GM19193 (cell line): ENCODE data around the gene ADAMTS2.

ENCODE experiments used
- POLR2A ChIP-seq: IDR thresholded peaks from 4 replicates; pipeline ENCODE4 v1.6.1; 2011; ENCODE audit not compliant: insufficient read depth, insufficient read length; ENCODE audit errors: extremely low read depth

Gene ADAMTS2

DNA sequence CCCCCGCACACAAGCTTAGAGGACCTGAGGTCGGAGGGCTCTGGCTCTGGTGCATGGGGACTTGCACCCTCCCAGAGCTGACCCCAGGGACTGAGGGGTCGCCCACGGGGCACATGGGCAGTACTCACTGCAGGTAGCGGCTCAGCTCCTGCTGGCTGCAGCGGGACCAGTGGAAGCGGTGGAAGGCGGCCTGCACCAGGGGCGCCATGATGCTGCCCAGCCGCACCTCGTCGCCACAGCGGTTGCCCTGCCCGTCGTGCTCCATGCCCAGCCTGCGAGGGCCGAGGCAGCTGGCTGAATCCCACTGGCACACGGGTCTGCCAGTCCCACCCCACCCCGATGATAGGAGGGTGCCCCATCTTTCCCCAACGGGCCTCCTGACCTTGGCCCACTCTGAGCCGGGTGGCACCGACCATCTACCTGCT lies 191.3 kb downstream of the ADAMTS2 start:
- TF ChIP-seq POLR2A: no peak

DNA sequence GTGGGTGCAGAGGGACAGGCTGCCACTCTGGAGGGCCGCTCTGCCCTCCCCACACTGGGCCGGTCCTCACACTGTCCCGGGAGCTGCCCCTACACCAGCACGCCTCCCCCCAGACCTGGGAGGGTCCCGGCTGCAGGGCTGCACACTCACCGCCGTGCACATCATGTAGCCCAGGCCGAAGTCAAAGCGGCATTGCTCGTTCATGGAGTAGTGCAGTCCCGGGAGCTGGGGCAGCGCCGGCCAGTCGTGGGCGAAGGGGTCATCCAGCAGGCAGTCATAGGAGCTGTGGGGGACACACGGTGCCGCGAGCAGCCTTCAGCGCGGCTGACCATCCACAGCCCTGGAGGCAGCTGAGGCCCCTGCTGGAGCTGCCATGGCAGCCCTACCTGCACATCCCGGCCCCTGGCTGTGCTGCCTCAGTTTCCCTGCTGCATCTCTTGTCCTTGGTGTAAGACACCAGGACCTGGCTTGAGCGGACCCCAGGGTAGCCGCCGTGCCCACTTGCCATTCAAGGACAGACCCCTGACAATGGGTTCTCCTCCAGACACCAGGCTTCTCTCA lies 191.8 kb downstream of the ADAMTS2 start:
- no peak for TF ChIP-seq POLR2A

DNA sequence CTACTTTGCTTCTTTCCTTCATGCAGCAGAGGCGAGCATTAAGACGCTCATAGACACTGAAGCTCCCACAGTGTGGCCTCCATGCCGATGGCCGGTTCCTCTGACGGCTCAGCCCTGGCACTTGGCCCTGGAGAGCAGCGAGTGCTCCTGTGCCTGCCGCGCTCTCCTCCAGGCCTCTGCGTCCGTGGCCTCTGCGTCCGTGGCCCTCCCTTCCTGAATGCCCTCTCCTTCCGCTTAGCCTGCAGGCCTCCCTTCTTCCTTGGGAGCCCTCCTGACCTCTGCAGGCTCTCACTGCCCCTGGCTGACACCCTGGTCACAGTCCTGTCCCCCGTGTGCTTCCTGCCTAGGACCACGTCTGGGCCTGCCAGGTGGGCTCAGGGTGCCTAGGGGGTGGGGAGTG lies 192.3 kb downstream of the ADAMTS2 start:
- no peak for TF ChIP-seq POLR2A

DNA sequence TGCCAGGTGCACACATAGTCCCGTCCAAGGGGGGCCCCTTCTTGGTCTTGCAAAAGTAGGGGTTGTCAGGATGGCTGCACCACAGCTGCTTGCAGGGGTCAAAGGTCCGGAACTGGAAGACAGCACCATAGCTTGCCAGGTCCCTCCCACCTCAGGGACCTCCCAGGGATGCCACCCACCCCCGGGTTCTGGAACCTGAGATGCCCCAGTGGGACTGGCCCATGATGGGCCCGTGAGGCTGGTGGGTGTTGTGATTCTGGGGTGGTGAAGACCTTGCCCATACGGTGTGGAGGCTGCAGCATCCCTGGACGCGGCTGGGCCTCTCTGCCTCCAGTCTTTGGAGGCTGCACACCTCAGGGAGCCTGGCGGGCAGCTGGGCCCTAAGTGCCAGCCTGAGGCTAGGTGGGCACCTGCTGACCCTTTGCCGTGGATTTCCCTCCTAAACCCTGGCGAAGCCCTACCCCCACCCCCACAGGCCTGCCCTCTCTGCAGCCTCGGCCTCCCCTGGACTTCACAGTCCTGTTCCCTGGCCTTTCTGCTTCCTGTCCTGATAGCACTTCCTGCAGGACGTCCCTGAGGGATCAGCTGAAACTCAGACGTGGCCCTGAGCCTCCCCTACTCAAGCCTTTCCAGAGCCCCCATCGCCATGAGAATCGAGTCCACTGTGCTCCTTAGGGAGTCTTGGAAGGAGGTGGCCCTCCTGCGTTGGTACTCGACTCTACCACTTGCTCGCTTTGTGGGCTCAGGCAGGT lies 192.9 kb downstream of the ADAMTS2 start:
- TF ChIP-seq POLR2A: no peak

DNA sequence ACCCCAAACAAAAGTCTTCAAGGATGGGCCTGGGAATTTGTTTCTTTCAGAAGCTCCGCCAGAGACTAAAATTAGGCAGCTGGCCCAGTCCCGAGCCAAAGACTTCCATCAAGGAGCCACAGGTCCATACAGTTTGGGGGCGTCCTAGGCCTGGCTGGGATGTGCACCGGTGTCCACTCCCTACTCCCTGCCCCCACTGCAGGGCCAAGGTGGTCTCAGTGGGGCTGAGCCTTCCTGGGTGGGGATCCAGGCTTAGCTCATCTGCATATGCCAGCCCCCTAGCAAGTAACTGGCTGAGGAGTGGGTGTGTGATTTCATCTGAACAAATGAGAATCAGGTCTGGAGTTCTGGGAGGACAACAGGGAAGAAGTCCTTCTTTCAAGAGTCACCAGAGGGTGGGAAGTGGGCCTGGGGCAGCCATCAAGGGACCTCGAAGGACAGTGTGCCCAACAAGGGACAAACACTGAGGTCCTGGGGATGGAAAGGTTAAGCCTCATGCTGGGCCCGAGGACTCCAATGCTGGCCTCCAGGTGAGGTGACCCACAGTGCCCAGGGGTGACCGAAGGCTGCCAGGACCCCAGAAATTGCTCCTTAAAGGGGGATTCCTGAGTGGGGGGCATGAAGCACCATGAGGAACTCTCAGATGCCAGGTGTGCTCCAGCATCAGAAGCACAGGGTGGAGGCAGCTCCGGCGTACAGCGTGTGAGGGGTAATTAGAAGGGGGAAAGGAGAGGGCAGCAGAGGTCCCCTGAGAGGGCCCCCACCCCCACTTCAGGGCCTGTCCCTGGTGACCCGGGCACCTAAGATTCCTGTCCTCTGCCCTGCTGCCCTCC lies 193.8 kb downstream of the ADAMTS2 start:
- no peak for TF ChIP-seq POLR2A

DNA sequence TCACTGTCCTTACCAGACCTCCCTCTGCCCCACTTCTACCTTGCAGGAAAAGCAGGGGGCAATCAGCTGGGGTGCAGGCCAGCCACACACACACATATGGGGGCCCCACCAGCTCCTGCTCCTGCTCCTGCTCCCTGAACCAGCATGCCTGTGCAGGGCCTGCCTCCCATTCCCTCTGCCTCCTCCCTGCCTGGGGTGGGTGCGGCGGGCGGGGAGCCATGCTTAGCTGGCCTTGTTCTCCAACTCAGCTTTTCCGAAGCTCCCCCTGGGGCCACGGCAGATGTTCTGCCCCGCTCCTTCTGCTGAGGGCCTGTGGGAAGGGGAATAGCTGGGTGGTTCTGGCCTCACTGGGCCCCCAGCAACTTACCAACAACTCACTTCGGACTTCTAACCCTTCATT lies 195.2 kb downstream of the ADAMTS2 start:
- no peak for TF ChIP-seq POLR2A

DNA sequence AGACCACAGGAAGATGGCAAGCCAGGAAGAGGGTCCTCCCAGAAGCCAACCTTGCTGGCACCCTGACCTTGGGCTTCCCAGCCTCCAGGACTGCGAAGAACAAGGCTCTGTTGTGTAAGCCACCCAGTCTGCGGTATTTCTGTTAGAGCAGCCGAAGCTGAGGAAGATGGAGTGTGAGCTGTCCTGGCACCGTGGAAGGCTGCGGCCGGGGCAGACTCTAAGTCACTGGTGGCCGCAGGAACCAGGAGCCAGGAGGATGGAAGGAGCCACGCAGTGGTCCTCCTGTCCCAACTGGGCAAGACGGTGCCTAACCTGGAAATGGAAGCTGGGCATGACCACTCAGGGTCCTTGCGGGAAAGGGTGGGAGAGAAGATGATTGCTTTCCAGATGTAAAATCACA lies 196.0 kb downstream of the ADAMTS2 start:
- no peak for TF ChIP-seq POLR2A

DNA sequence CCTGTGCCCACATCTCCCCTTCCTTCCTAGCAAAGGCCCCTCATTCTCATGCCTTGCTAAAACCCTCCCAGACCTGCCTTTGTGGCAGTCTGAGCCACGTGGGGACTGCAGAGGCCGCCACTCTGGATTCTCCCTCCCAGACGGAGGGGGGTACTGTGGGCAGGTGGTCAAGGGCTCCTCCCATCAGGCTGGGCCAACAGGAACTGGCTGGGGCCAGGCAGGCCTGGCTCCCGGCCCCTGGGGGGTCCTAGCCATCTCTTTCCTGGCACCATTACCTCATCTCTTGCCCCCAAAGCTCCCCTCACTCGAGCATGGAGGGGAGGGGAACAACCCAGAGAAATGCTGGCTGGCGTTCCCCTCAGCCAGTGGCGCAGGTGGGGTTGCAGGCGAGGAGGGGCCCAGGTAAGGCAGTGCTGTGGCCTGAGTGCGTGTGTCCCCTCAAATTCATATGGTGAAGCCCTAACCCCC lies 196.5 kb downstream of the ADAMTS2 start:
- no peak for TF ChIP-seq POLR2A

DNA sequence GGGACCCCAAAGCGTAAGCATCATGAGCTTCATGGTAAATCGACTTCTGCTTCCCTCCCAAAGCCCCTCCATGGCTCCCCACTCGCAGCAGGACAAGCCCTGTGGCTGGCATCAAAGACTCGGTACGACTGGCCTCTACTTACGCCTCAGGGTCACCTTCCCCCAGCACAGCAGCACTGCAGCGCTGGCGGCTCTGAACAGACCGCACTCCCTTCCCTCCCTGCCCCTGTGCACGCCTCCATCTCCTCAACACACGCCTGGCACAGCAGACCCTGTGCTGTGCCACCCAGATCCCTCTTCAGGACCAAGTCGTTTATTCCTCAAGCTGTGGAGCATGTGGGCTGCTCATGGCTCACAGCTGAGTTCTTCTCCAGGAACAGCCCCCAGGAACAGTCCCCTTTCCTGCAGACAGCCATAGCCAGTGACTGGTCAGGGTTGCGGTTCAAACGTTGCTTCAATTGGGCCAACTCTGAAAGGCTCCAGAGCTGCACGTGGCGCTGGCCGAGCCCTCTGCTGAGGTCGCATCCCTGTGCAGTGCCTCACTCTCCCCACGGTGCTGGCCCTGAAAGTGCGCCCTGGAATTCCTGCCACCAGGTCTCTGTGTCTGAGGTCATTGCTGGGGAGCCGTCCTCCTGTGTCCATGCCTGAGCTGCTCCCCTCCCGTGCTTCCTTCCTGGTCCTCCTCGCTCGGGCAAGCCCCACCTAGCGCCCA lies 197.1 kb downstream of the ADAMTS2 start:
- no peak for TF ChIP-seq POLR2A

DNA sequence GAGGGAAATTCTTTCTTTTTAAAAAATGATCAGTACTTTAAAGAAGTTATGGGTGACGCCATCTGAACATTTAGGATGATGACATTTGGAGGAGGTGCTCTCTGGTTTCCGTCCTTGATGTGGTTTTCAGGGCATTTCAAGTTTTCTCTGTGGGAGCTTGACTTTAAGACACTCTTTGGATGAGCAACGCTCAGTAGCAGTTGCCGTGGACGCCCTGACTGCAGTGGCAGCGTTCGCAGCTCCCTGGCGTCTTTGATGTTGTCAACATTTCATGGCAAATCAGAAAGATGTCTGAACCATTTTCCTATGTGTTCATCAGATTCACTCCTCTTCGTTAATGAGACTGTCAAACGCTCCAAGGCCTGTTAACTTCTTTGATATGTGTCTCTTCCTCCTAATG lies 199.0 kb downstream of the ADAMTS2 start:
- no peak for TF ChIP-seq POLR2A

DNA sequence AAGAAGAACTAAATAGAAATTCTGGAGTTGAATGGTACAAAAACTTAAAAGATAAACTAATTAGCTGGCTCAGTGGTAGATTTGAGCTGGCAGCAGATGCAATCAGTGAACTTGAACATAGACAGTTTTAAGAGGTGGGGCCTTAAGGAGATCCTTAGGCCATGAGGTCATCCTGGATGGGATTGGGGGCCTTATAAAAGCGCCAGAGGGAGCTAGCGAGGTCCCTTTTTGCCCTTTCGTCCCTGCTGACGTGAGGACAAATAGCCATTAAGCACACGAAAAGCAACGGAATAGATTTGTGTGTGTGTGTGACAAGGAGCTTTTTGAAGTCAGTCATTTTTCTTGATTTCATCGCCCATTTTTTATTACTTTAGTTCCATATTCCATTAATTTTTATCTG lies 201.8 kb downstream of the ADAMTS2 start:
- TF ChIP-seq POLR2A: no peak

DNA sequence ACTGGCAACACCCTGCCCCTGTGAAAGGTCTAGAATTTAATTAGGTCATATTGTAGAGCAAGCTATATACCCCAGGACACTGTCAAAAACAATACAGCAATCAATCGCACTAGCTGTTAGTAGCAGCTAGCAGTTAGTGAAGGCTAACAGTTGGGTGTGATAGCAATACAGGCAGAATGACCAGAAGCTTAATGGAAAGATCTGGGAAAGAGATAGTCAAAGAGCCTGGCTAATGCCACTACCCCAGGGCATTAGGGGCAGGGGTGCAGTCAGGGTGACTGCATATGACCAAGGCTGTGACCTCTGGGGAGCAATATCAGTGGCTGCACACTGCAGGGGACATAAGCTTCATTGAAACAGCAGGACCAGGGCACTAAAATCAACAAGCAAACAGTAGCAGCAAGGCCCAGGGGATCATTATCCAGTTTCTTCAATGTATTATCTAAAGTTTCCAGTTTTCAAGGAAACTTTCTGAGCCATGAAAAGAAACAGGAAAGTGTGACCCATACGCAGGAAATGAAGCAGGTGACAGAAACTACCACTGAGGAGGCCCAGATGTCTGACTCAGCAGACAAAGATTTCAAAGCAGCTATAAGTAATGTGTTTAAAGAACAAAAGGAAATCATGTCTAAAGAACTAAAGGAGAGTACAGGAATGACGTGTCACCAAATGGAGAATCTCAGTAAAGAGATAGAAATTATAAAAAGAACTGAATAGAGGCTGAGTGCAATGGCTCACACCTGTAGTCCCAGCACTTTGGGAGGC lies 202.6 kb downstream of the ADAMTS2 start:
- TF ChIP-seq POLR2A: no peak

DNA sequence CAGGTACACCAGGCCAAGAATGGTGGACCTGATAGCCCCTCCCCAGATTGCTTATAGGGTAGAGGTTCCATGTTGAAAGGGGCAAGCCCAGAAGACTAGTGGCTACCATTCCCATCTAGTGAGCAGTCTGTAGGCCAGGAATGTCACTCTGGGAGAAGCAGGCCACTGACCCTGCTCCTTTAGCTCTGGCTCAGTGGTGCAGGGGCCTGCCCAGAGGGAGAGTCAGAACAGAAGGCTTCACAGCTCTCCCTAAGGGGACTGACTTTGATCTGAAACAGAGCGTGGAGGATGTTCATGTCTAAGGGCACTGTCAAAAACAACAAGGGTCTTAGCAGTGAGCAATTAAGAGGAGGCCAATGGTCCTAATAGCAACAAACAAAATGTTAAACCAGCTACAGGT lies 203.4 kb downstream of the ADAMTS2 start:
- no peak for TF ChIP-seq POLR2A

DNA sequence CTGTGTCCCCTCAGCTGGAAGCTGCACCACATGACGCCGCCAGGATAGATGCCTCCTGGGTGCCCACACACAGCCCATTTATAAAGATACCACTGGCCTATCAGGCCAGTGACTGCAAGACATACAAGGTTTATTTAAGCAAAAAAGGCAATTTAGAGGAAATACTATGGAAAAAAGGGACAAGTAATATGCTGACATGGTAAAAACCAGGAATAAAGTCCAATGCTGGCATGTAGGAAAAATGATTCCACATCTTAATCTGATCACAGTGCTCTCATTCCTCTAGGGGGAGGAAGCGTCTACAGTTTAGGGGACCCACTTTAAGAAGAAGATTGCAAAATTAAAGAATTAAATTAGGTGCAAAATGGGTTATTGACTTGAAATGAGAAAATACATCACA lies 205.0 kb downstream of the ADAMTS2 start:
- TF ChIP-seq POLR2A: no peak
